Mononuclear cell (primary cell): ENCODE measurements around the gene OSBP. TPM values are rescaled to one million over a fixed set of nuclear protein-coding genes. Genes with fewer than 3 reads are reported as not detected.
A peak's percentile ranks its signal among the peaks of the same experiment; 100 is the strongest.
"Not testable (repeated sequence)": the region's sequence is repeated elsewhere in the genome, so short reads cannot be mapped to it uniquely, and the experiment has no call there.

Experiments
- H3K27me3 ChIP-seq: 2 replicates; pipeline ENCODE4 v1.6.0; 2011; ENCODE audit warnings: low read length, control low read depth; ENCODE audit not compliant: insufficient read depth
- H3K4me1 ChIP-seq: 2 replicates; pipeline ENCODE4 v1.5.1; 2011; ENCODE audit warnings: mild to moderate bottlenecking, low read length, control low read depth; ENCODE audit not compliant: insufficient read depth
- H3K4me3 ChIP-seq: 2 replicates; pipeline ENCODE4 v1.5.1; 2011; ENCODE audit warnings: mild to moderate bottlenecking, low read length, moderate library complexity
- H3K9me3 ChIP-seq: 2 replicates; pipeline ENCODE4 v1.5.1; 2011; ENCODE audit warnings: low read depth, mild to moderate bottlenecking, control low read depth, low read length
- total RNA-seq: library from RNA; depleted of rRNA; stranded (reverse); fragments of >200 nt; gene quantifications from one replicate; pipeline ENCODE4 v1.2.3, GENCODE V29; 2012

The OSBP gene
- total RNA-seq, 1 donor = 49.3 TPM

DNA sequence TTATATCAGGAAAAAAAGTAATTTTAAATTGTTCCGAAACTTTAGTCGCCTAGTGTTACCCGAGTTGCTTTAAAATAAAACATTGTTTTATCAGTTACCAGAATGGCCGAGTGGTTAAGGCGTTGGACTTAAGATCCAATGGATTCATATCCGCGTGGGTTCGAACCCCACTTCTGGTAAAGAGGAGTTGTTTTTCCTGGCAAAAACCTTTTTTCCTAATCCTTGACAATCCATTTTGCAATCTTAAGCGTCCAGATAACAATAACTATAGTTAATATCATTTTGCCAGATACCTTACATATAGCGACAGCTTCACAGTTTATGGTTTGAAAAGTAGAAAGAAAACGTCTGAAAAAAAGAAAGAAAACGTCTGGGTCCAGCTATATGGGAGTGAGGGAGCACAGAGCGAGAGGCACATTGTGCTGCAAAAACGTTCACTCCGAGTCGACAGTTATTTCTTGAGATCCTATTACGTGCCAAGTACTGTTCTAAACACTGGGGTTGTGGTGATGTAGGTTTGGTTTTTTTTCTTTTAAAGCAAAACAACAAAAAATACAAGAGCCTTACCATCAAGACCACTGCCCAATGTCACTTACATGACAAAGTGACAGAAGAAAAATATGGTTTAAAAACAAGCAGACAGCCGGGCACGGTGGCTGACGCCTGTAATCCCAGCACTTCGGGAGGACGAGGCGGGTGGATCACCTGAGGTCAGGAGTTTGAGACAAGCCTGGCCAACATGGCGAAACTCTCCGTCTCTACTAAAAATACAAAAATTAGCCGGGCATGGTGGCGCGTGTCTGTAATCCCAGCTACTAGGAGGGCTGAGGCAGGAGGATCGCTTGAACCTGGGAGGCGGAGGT is 63.7 kb downstream of the OSBP start:
- no peaks in the 10 kb centered on the region for H3K9me3 ChIP-seq
- H3K4me3 ChIP-seq = peak overlapping the region; percentile 51
- H3K4me1 ChIP-seq = peaks cover 39% of the 10 kb centered on the region
- peaks cover 8% of the 10 kb centered on the region for H3K27me3 ChIP-seq

- H3K4me1 ChIP-seq = peaks cover 30% of the 10 kb centered on the region
- peaks cover 7% of the 10 kb centered on the region for H3K27me3 ChIP-seq
- no peaks in the 10 kb centered on the region for H3K9me3 ChIP-seq
- peak overlapping the region; percentile 51 for H3K4me3 ChIP-seq
Observed at GRCh38 chr11:59550842-59551658, 64.5 kb downstream of the OSBP start.

- H3K4me3 ChIP-seq = peak overlapping the region; percentile 51
- peaks cover 1% of the 10 kb centered on the region for H3K27me3 ChIP-seq
- H3K4me1 ChIP-seq = peaks cover 25% of the 10 kb centered on the region
- no peaks in the 10 kb centered on the region for H3K9me3 ChIP-seq
Observed at GRCh38 chr11:59550368-59550841, 65.2 kb downstream of the OSBP start.

DNA sequence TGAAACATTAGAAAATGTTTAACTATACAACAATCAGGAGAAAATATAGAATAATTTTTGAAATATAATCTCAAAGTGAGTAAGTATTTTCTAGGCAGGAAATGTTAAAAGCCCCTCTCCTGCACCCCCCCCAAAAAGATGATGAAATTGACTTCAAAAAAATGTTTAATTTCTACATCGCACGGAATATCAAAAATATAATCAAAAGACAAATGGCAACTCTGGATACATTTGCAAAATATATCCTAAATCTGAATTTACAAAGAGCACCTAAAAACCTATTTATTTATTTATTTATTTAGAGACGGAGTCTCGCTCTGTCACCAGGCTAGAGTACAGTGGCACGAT is 67.3 kb downstream of the OSBP start:
- Histone ChIP-seq H3K9me3 (no peaks in the 10 kb centered on the region), H3K27me3 (no peaks in the 10 kb centered on the region), H3K4me3 (no peak overlapping the region), H3K4me1 (peaks cover 25% of the 10 kb centered on the region)

GRCh38 chr11:59547605-59548308 is 67.8 kb downstream of the OSBP start:
- not testable (repeated sequence) for H3K4me3 ChIP-seq, H3K27me3 ChIP-seq

GRCh38 chr11:59545179-59546020 is 70.2 kb downstream of the OSBP start:
- no peaks in the 10 kb centered on the region for H3K27me3 ChIP-seq
- no peaks in the 10 kb centered on the region for H3K9me3 ChIP-seq
- no peak overlapping the region for H3K4me3 ChIP-seq
- H3K4me1 ChIP-seq = peaks cover 10% of the 10 kb centered on the region

More at GRCh38 chr11:59547605-59548308, 67.8 kb downstream of the OSBP start:
- H3K4me1 ChIP-seq = peaks cover 25% of the 10 kb centered on the region
- not testable (repeated sequence) for H3K9me3 ChIP-seq

- Histone ChIP-seq H3K27me3 (no peaks in the 10 kb centered on the region), H3K9me3 (no peaks in the 10 kb centered on the region), H3K4me3 (no peak overlapping the region), H3K4me1 (peaks cover 4% of the 10 kb centered on the region)
Observed at GRCh38 chr11:59544869-59545178, 70.8 kb downstream of the OSBP start.

DNA sequence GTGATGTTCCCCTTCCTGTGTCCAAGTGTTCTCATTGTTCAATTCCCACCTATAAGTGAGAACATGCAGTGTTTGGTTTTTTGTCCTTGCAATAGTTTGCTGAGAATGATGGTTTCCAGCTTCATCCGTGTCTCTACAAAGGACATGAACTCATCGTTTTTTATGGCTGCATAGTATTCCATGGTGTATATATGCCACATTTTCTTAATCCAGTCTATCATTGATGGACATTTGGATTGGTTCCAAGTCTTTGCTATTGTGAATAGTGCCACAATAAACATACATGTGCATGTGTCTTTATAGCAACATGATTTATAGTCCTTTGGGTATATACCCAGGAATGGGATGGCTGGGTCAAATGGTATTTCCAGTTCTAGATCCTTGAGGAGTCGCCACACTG is 71.9 kb downstream of the OSBP start:
- not testable (repeated sequence) for H3K27me3 ChIP-seq, H3K9me3 ChIP-seq, H3K4me3 ChIP-seq, H3K4me1 ChIP-seq

DNA sequence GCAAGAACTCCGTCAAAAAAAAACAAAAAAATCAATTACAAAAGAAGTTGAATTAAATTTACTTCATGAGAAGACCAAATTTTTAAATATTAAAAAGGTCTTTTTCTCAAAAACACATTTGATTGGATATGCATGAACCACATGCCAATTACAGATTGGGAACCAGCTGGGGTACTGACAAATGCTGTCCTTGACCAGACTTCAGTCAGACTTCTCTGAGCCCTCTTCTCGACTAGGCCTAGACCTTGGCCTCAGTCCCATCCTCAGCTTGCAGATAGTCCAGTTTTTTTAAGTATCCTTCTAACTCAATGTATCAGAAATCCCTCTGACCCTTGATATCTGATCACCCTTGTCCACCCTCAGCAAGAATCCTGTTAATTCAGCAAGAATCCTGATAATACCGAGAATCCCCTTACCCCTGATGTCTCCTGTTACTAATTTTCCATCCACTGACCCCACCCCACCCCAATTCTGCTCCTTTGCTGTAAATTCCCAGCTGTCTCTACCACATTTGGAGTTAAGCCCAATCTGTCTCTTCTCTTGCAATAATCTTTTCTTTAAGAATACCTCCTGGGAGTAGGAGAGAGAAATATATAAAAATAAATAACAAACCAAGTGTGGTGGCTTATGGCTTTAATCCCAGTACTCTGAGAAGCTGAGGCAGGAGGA is 73.3 kb downstream of the OSBP start:
- no peaks in the 10 kb centered on the region for H3K27me3 ChIP-seq
- H3K4me3 ChIP-seq = no peak overlapping the region
- H3K9me3 ChIP-seq = no peaks in the 10 kb centered on the region
- H3K4me1 ChIP-seq = peaks cover 6% of the 10 kb centered on the region

DNA sequence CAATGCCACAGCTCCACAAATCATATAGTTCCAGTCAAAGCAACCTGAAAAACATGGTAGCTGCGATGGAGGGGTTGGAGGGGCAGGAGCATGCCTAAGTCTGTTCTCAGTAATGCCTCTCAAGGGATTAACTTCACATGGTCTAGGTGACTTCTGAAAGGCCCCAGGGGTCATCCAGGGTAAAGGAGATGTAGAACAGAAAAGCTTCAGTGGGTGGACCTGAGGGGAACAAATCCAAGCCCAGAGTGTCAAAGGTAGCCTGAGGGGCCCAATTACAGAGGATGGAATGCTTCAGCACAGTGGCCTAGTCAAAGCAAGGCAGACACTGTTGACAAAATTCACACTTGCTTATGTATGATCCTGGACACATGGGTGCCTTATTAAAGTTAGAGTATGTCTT is 80.9 kb downstream of the OSBP start:
- Histone ChIP-seq H3K4me3 (no peak overlapping the region), H3K27me3 (no peaks in the 10 kb centered on the region)

DNA sequence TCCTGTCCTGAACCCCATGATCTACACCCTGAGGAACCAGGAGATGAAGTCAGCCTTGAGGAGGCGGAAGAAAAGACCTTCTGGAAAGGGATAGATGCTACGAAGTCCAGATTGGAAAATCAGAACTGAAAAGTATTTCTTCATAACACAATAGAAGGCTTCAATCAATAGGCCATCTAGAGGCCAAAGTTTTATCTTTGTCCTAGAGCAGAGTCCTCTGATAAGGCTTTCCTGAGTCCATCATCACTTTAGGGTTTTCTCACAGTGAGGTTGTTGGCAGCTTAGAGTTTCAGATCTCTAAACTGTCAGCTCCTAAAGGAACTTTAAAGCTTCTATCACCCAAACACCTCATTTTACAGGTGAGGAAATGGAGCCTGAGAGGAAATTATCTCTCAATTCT is 83.0 kb downstream of the OSBP start:
- Histone ChIP-seq H3K27me3 (no peaks in the 10 kb centered on the region), H3K4me3 (no peak overlapping the region), H3K4me1 (peaks cover 8% of the 10 kb centered on the region), H3K9me3 (no peaks in the 10 kb centered on the region)

More for the DNA sequence above, 80.9 kb downstream of the OSBP start:
- H3K4me1 ChIP-seq = peaks cover 11% of the 10 kb centered on the region
- H3K9me3 ChIP-seq = no peaks in the 10 kb centered on the region

DNA sequence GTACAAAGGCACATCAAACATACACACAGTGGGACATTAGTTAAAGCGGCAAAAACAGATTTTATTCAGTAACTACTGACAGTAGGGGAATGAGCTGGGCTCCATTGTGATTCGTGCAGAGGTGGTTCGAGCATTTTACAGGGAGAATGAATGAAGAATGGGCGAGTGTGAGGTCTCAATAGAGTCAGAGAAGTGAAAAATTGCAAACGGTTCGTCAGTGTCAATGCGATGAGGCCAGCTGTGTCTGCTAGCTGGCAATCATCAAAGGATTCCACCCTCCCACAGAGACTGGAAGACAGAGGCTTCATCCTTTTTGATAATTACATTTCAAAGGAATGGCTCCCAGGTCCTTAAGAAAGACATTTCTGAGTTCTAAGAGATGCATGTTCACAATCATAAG is 86.9 kb downstream of the OSBP start:
- H3K4me1 ChIP-seq = no peaks in the 10 kb centered on the region
- H3K4me3 ChIP-seq = no peak overlapping the region
- H3K27me3 ChIP-seq = no peaks in the 10 kb centered on the region
- no peaks in the 10 kb centered on the region for H3K9me3 ChIP-seq
